ENCODE results near the gene ELOF1. TPM values are rescaled to one million over a fixed set of nuclear protein-coding genes. Genes with fewer than 3 reads are reported as not detected.
A peak's percentile ranks its signal among the peaks of the same experiment; 100 is the strongest.

Gene ELOF1
- total and polyA plus RNA-seq, 2 donors (not counting 3 experiments of a cell fraction or from before 2014, with no cell fraction given), result 49.9 to 80.2 TPM

DNA sequence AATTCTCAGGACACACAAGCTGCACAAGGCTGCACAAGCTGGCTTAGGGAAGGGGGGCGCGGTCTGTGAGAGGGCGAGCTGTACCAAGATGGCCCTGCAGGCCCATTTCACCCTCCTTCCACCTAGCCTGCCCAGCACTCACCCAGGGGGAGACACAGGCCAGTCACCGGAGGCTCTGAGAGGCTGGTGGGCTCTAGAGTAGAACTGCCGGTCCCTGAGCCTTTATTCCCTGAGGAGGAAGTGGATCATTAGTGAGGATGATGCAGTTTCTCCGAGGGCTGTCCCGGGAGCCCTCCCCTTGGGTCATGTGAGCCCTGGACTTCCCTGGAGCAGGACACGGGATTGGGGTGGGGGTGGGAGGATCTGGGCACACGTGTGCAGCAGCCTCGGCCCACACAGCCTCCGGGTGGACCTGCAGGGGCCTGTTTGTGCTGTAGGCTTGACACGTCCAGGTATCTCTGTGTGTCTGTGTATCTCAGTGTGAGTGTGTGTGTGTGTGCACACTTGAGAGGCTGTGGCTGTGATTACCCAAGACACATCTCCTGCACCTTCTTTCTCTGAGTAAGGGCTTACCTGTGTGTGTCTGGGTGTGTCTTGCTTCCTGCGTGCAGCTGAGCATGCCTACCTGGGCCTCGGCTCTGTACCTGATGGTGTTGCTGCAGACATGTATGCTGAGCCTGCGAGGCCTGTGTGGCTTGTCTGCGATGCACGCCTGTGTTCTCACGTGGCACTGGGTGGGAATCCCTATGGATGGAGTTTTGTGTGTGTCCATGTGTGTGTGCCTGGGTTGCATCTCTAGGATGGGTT lies 18.6 kb upstream of the ELOF1 start, which contains the start of gene ACP5:
TSS of gene ACP5 (minus strand) at position 195 of the 807 bp plus-strand sequence. CDS start 328 bp downstream, outside the sequence.
- DNase-seq (ENCODE audit: low read depth, low spot score) (no peak), FAIRE-seq (no peak)
- Histone ChIP-seq H3K36me3 (ENCODE audit: control insufficient read depth in 2 of 2, extremely low read depth in 1 of 2, insufficient read depth in 2 of 2, low read length in 2 of 2) (no peaks in the 10 kb centered on the region), H3K4me1 (ENCODE audit: control insufficient read depth, extremely low read depth, insufficient read depth, low read length) (no peaks in the 10 kb centered on the region), H3K27ac (ENCODE audit: insufficient read depth, low read depth, low read length) (no peak within 1 kb of the TSS), H4K20me1 (replicated peaks; ENCODE audit: control insufficient read depth, extremely low read depth, insufficient read depth, low read length) (no peaks in the 10 kb centered on the region), H3K79me2 (ENCODE audit: control insufficient read depth, insufficient read depth, low read length) (no peaks in the 10 kb centered on the region), H3K4me2 (ENCODE audit: insufficient read depth, low read length) (no peak within 1 kb of the TSS), H3K4me3 (replicated peaks in 1 of 3; ENCODE audit: insufficient read depth in 1 of 3, low read depth in 1 of 3, low read length in 3 of 3) (no peak within 1 kb of the TSS), H3K9ac (replicated peaks; ENCODE audit: extremely low read depth, insufficient read depth, low read length) (no peak within 1 kb of the TSS), H3K9me3 (replicated peaks; ENCODE audit: control insufficient read depth, insufficient read depth, low read length) (no peaks in the 10 kb centered on the region), H3K27me3 (ENCODE audit: control insufficient read depth in 2 of 2, insufficient read depth in 2 of 2, low read length in 2 of 2) (peaks cover 3 to 7% of the 10 kb centered on the region in 2 experiments), H3K9me1 (replicated peaks; ENCODE audit: control insufficient read depth, extremely low read depth, insufficient read depth, low read length) (no peaks in the 10 kb centered on the region), H2AFZ (ENCODE audit: low read depth, low read length) (peak within 1 kb of the TSS; percentile 23)
- POLR2A ChIA-PET, result no interaction called here
- dilution Hi-C loops (cut with MboI; ENCODE audit: extremely low pct_ligation_motif_present, low sequenced_read_pairs) (no loop called here), intact Hi-C loops (cut with micrococcal nuclease) (no loop called here)
- no TSS peak for BruUV-seq (replicated peaks)
- CTCF ChIA-PET, result interaction anchor here (1.0 kb wide), 1 partner anchor 18 kb away, joined by 3 read pairs; no protein-coding TSS in a partner anchor
- no peak for TF ChIP-seq MYC (IDR thresholded peaks at IDR 0.05; ENCODE audit: low read depth, low read length)
- TF ChIP-seq, protein P1, sequence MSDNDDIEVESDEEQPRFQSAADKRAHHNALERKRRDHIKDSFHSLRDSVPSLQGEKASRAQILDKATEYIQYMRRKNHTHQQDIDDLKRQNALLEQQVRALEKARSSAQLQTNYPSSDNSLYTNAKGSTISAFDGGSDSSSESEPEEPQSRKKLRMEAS (IDR thresholded peaks at IDR 0.05; ENCODE audit: insufficient read depth, insufficient read length), result no peak
- TF ChIP-seq GATA2 (IDR thresholded peaks at IDR 0.05; ENCODE audit: insufficient read depth, insufficient read length, low read depth, low read length), result no peak
- no peak for TF ChIP-seq POLR2A (IDR thresholded peaks at IDR 0.05; ENCODE audit: low read depth, low read length)
- TF ChIP-seq EZH2 (IDR thresholded peaks at IDR 0.05; ENCODE audit: borderline replicate concordance, low read depth, low read length, severe bottlenecking), result no peak
- no peak for TF ChIP-seq CTCF (IDR thresholded peaks at IDR 0.05; ENCODE audit: extremely low read depth in 1 of 2, insufficient read depth in 1 of 2, low read depth in 1 of 2, low read length in 2 of 2)
- TF ChIP-seq FOS (IDR thresholded peaks at IDR 0.05; ENCODE audit: borderline replicate concordance, insufficient read depth, low read length), result no peak
- TF ChIP-seq JUN (IDR thresholded peaks at IDR 0.05; ENCODE audit: borderline replicate concordance, insufficient read depth, insufficient read length, low read depth), result no peak
- TF ChIP-seq POLR2AphosphoS5 (IDR thresholded peaks at IDR 0.05; ENCODE audit: insufficient read depth, low read depth, low read length), result no peak
